ENCODE measurements around the gene LMNA. TPM values are rescaled to one million over a fixed set of nuclear protein-coding genes. Genes with fewer than 3 reads are reported as not detected.
"Not testable (repeated sequence)": the region's sequence is repeated elsewhere in the genome, so short reads cannot be mapped to it uniquely, and the experiment has no call there.

LMNA gene
- total RNA-seq (1,000 to 10,000 TPM in 1 of 2 donors, 100 to 1,000 TPM in 1; 497 to 1,067 TPM), polyA plus RNA-seq (100 to 1,000 TPM in 1 of 2 donors, 10 to 100 TPM in 1; 94.3 to 378 TPM)
- long read RNA-seq, donor 1, transcript LMNA-201 (11 exons, 3,137 nt), result minor isoform, 7 of 3,634 reads
- long read RNA-seq, donor 1, transcript LMNA-206 (12 exons, 3,190 nt), result major isoform, 1,715 of 3,634 reads
- long read RNA-seq, donor 1, partial matches to known transcripts, result 1,507 of 3,634 reads
- long read RNA-seq, donor 1, other reads (novel, unspliced or antisense), result 396 of 3,634 reads
- long read RNA-seq, donor 2, transcript LMNA-206 (12 exons, 3,190 nt), result major isoform, 229 of 512 reads
- long read RNA-seq, donor 2, partial matches to known transcripts, result 263 of 512 reads
- long read RNA-seq, donor 2, other reads (novel, unspliced or antisense), result 12 of 512 reads

GRCh38 chr1:156114101-156114918, at the start of gene LMNA:
TSS of gene LMNA (plus strand) at chr1:156114711. CDS start at chr1:156114919, 208 bp downstream.
- Histone ChIP-seq H3K36me3 (ENCODE audit: control insufficient read depth in 1 of 2, insufficient read depth in 2 of 2, low read length in 1 of 2) (no peaks in the 10 kb centered on the region), H3K4me1 (ENCODE audit: control insufficient read depth in 1 of 2, insufficient read depth in 2 of 2, low read length in 2 of 2) (no peaks in the 10 kb centered on the region), H3K9me3 (ENCODE audit: control insufficient read depth, low read length) (no peaks in the 10 kb centered on the region), H3K27me3 (ENCODE audit: control insufficient read depth in 1 of 2, insufficient read depth in 2 of 2, low read length in 1 of 2) (no peaks in the 10 kb centered on the region), H3K4me3 (ENCODE audit: low read length in 2 of 2) (peak within 1 kb of the TSS; percentile 60 to 99), H3K27ac (ENCODE audit: low read depth in 1 of 2, low read length in 2 of 2) (peak within 1 kb of the TSS; percentile 88 to 95)
- WGBS, 2 donors, result 1% methylated on average over 35 to 37 of the region's 37 CpGs
- intact Hi-C loops (cut with DNase I), result loop anchor here in 1 of 2 donors (1.0 to 2.0 kb wide), 2 partner anchors 8 to 14 kb away; no protein-coding TSS in a partner anchor
- DNase-seq (peak; percentile 95 to 97), ATAC-seq (ENCODE audit: low FRiP score) (peak; percentile 92)

- Histone ChIP-seq H3K9me3 (ENCODE audit: control insufficient read depth, low read length) (no peaks in the 10 kb centered on the region), H3K27me3 (ENCODE audit: control insufficient read depth in 1 of 2, insufficient read depth in 2 of 2, low read length in 1 of 2) (no peaks in the 10 kb centered on the region), H3K36me3 (ENCODE audit: control insufficient read depth in 1 of 2, insufficient read depth in 2 of 2, low read length in 1 of 2) (no peaks in the 10 kb centered on the region), H3K4me3 (ENCODE audit: low read length in 2 of 2) (no peak overlapping the region), H3K27ac (ENCODE audit: low read depth in 1 of 2, low read length in 2 of 2) (no peak overlapping the region), H3K4me1 (ENCODE audit: control insufficient read depth in 1 of 2, insufficient read depth in 2 of 2, low read length in 2 of 2) (no peaks in the 10 kb centered on the region)
- ATAC-seq (ENCODE audit: low FRiP score) (no peak), DNase-seq (no peak)
- 94 to 95% methylated on average over 3 of the region's 3 CpGs for WGBS, 2 donors
- intact Hi-C loops (cut with DNase I), result loop anchor here in 1 of 2 donors (5.0 kb wide), 1 partner anchor 128 kb away; no protein-coding TSS in a partner anchor
Observed at GRCh38 chr1:156065212-156065611, 49.3 kb upstream of the LMNA start.

GRCh38 chr1:156065871-156066270, 48.6 kb upstream of the LMNA start:
- no peaks in the 10 kb centered on the region for H3K4me1 ChIP-seq (ENCODE audit: control insufficient read depth in 1 of 2, insufficient read depth in 2 of 2, low read length in 2 of 2)
- no peak for ATAC-seq (ENCODE audit: low FRiP score)
- H3K36me3 ChIP-seq (ENCODE audit: control insufficient read depth in 1 of 2, insufficient read depth in 2 of 2, low read length in 1 of 2), result no peaks in the 10 kb centered on the region
- H3K27me3 ChIP-seq (ENCODE audit: control insufficient read depth in 1 of 2, insufficient read depth in 2 of 2, low read length in 1 of 2), result no peaks in the 10 kb centered on the region
- intact Hi-C loops (cut with DNase I), result loop anchor here in 1 of 2 donors (5.0 kb wide), 1 partner anchor 129 kb away; no protein-coding TSS in a partner anchor
- WGBS, 2 donors, result 74 to 78% methylated on average over 16 of the region's 16 CpGs
- no peak for DNase-seq
- no peak overlapping the region for H3K27ac ChIP-seq (ENCODE audit: low read depth in 1 of 2, low read length in 2 of 2)
- no peak overlapping the region for H3K4me3 ChIP-seq (ENCODE audit: low read length in 2 of 2)
- no peaks in the 10 kb centered on the region for H3K9me3 ChIP-seq (ENCODE audit: control insufficient read depth, low read length)

- WGBS, 2 donors, result 83 to 85% methylated on average over 2 of the region's 2 CpGs
- no peaks in the 10 kb centered on the region for H3K9me3 ChIP-seq (ENCODE audit: control insufficient read depth, low read length)
- DNase-seq (no peak), ATAC-seq (ENCODE audit: low FRiP score) (no peak)
- no peak overlapping the region for H3K27ac ChIP-seq (ENCODE audit: low read depth in 1 of 2, low read length in 2 of 2)
- intact Hi-C loops (cut with DNase I), result loop anchor here in 1 of 2 donors (5.0 kb wide), 1 partner anchor 130 kb away; no protein-coding TSS in a partner anchor
- no peak overlapping the region for H3K4me3 ChIP-seq (ENCODE audit: low read length in 2 of 2)
- no peaks in the 10 kb centered on the region for H3K36me3 ChIP-seq (ENCODE audit: control insufficient read depth in 1 of 2, insufficient read depth in 2 of 2, low read length in 1 of 2)
- no peaks in the 10 kb centered on the region for H3K4me1 ChIP-seq (ENCODE audit: control insufficient read depth in 1 of 2, insufficient read depth in 2 of 2, low read length in 2 of 2)
- no peaks in the 10 kb centered on the region for H3K27me3 ChIP-seq (ENCODE audit: control insufficient read depth in 1 of 2, insufficient read depth in 2 of 2, low read length in 1 of 2)
Observed at GRCh38 chr1:156067262-156067661, 47.2 kb upstream of the LMNA start.

- H3K27ac ChIP-seq (ENCODE audit: low read depth in 1 of 2, low read length in 2 of 2), result no peak overlapping the region
- DNase-seq, result no peak
- WGBS, 2 donors, result 77 to 79% methylated on average over 3 of the region's 3 CpGs
- no peaks in the 10 kb centered on the region for H3K36me3 ChIP-seq (ENCODE audit: control insufficient read depth in 1 of 2, insufficient read depth in 2 of 2, low read length in 1 of 2)
- ATAC-seq (ENCODE audit: low FRiP score), result no peak
- no peaks in the 10 kb centered on the region for H3K4me1 ChIP-seq (ENCODE audit: control insufficient read depth in 1 of 2, insufficient read depth in 2 of 2, low read length in 2 of 2)
- H3K4me3 ChIP-seq (ENCODE audit: low read length in 2 of 2), result no peak overlapping the region
- H3K27me3 ChIP-seq (ENCODE audit: control insufficient read depth in 1 of 2, insufficient read depth in 2 of 2, low read length in 1 of 2), result no peaks in the 10 kb centered on the region
- intact Hi-C loops (cut with DNase I), result loop anchor here in 1 of 2 donors (5.0 kb wide), 1 partner anchor 132 kb away; no protein-coding TSS in a partner anchor
- H3K9me3 ChIP-seq (ENCODE audit: control insufficient read depth, low read length), result no peaks in the 10 kb centered on the region
Observed at GRCh38 chr1:156069490-156070455, 44.7 kb upstream of the LMNA start.

- Histone ChIP-seq H3K27ac (ENCODE audit: low read depth in 1 of 2, low read length in 2 of 2) (no peak overlapping the region), H3K27me3 (ENCODE audit: control insufficient read depth in 1 of 2, insufficient read depth in 2 of 2, low read length in 1 of 2) (no peaks in the 10 kb centered on the region), H3K4me1 (ENCODE audit: control insufficient read depth in 1 of 2, insufficient read depth in 2 of 2, low read length in 2 of 2) (no peaks in the 10 kb centered on the region), H3K9me3 (ENCODE audit: control insufficient read depth, low read length) (no peaks in the 10 kb centered on the region), H3K36me3 (ENCODE audit: control insufficient read depth in 1 of 2, insufficient read depth in 2 of 2, low read length in 1 of 2) (no peaks in the 10 kb centered on the region), H3K4me3 (ENCODE audit: low read length in 2 of 2) (no peak overlapping the region)
- WGBS, 2 donors, result 33 to 38% methylated on average over 4 of the region's 4 CpGs
- ATAC-seq (ENCODE audit: low FRiP score) (no peak), DNase-seq (no peak)
- intact Hi-C loops (cut with DNase I), result no loop called here
Observed at GRCh38 chr1:156070548-156070947, 44.0 kb upstream of the LMNA start.

GRCh38 chr1:156071332-156071816, 43.1 kb upstream of the LMNA start:
- H3K4me3 ChIP-seq (ENCODE audit: low read length in 2 of 2); intact Hi-C loops (cut with DNase I); H3K36me3 ChIP-seq (ENCODE audit: control insufficient read depth in 1 of 2, insufficient read depth in 2 of 2, low read length in 1 of 2); DNase-seq; H3K27ac ChIP-seq (ENCODE audit: low read depth in 1 of 2, low read length in 2 of 2); H3K9me3 ChIP-seq (ENCODE audit: control insufficient read depth, low read length); ATAC-seq (ENCODE audit: low FRiP score); H3K4me1 ChIP-seq (ENCODE audit: control insufficient read depth in 1 of 2, insufficient read depth in 2 of 2, low read length in 2 of 2); H3K27me3 ChIP-seq (ENCODE audit: control insufficient read depth in 1 of 2, insufficient read depth in 2 of 2, low read length in 1 of 2): not testable (repeated sequence)
- WGBS, 2 donors, result 87 to 89% methylated on average over 7 of the region's 7 CpGs

- H3K9me3 ChIP-seq (ENCODE audit: control insufficient read depth, low read length), result no peaks in the 10 kb centered on the region
- H3K27me3 ChIP-seq (ENCODE audit: control insufficient read depth in 1 of 2, insufficient read depth in 2 of 2, low read length in 1 of 2), result no peaks in the 10 kb centered on the region
- H3K4me3 ChIP-seq (ENCODE audit: low read length in 2 of 2), result no peak overlapping the region
- ATAC-seq (ENCODE audit: low FRiP score) (no peak), DNase-seq (no peak)
- intact Hi-C loops (cut with DNase I), result no loop called here
- no peaks in the 10 kb centered on the region for H3K36me3 ChIP-seq (ENCODE audit: control insufficient read depth in 1 of 2, insufficient read depth in 2 of 2, low read length in 1 of 2)
- H3K27ac ChIP-seq (ENCODE audit: low read depth in 1 of 2, low read length in 2 of 2), result no peak overlapping the region
- no peaks in the 10 kb centered on the region for H3K4me1 ChIP-seq (ENCODE audit: control insufficient read depth in 1 of 2, insufficient read depth in 2 of 2, low read length in 2 of 2)
- WGBS, 2 donors, result 55 to 61% methylated on average over 6 of the region's 6 CpGs
Observed at GRCh38 chr1:156072251-156072650, 42.3 kb upstream of the LMNA start.

Data from aorta (tissue), 5 donors.